H9 (cell line): Measurements from ENCODE around the gene RIPK1. TPM values are rescaled to one million over a fixed set of nuclear protein-coding genes. Genes with fewer than 3 reads are reported as not detected.

ENCODE experiments used
- DNase-seq: peaks from one replicate; pipeline ENCODE4 v3.0.0-alpha.2; 2017
- H2AFZ ChIP-seq: one replicate; pipeline ENCODE4 v1.6.1; 2013; ENCODE audit warnings: mild to moderate bottlenecking, low read length, control low read depth, moderate library complexity
- H2AK5ac ChIP-seq: 2 replicates; pipeline ENCODE4 v1.6.1; 2013; ENCODE audit warnings: low read length, control low read depth, mixed read lengths; ENCODE audit not compliant: insufficient read length
- H2BK120ac ChIP-seq: one replicate; pipeline ENCODE4 v1.6.1; 2013; ENCODE audit warnings: low read depth, mild to moderate bottlenecking, low read length, control low read depth, inconsistent platforms; ENCODE audit not compliant: poor library complexity, severe bottlenecking
- H2BK12ac ChIP-seq: 2 replicates; pipeline ENCODE4 v1.6.1; 2013; ENCODE audit warnings: low read length, control low read depth, mixed read lengths, low read depth; ENCODE audit not compliant: insufficient read length
- H2BK15ac ChIP-seq: 2 replicates; pipeline ENCODE4 v1.6.1; 2013; ENCODE audit warnings: low read depth, low read length, control low read depth
- H2BK20ac ChIP-seq: one replicate; pipeline ENCODE4 v1.6.1; 2013; ENCODE audit warnings: low read depth, mild to moderate bottlenecking, low read length, control low read depth, inconsistent platforms; ENCODE audit not compliant: poor library complexity, severe bottlenecking
- H2BK5ac ChIP-seq: 2 replicates; pipeline ENCODE4 v1.6.1; 2013; ENCODE audit warnings: low read length, control low read depth, mixed read lengths; ENCODE audit not compliant: insufficient read length
- H3K14ac ChIP-seq: 2 replicates; pipeline ENCODE4 v1.6.1; 2013; ENCODE audit warnings: low read length, control low read depth; ENCODE audit not compliant: insufficient read depth
- H3K18ac ChIP-seq: 2 replicates; pipeline ENCODE4 v1.6.1; 2013; ENCODE audit warnings: low read depth, mild to moderate bottlenecking, mixed read lengths, low read length, control low read depth; ENCODE audit not compliant: insufficient read length
- H3K23ac ChIP-seq: 2 replicates; pipeline ENCODE4 v1.6.1; 2013; ENCODE audit warnings: low read length, control low read depth, mixed read lengths, low read depth; ENCODE audit not compliant: insufficient read length
- H3K23me2 ChIP-seq: 2 replicates; pipeline ENCODE4 v1.6.1; 2013; ENCODE audit warnings: low read depth, mild to moderate bottlenecking, mixed read lengths, low read length, control low read depth; ENCODE audit not compliant: insufficient read length, poor library complexity, severe bottlenecking
- H3K27ac ChIP-seq: 2 replicates; pipeline ENCODE4 v1.5.1; 2013; ENCODE audit warnings: low read length, control low read depth, mixed read lengths, low read depth; ENCODE audit not compliant: insufficient read length
- H3K27me3 ChIP-seq: 2 replicates; pipeline ENCODE4 v1.6.1; 2013; ENCODE audit warnings: low read length, control low read depth, inconsistent platforms; ENCODE audit not compliant: insufficient read depth
- H3K4ac ChIP-seq: 2 replicates; pipeline ENCODE4 v1.6.1; 2013; ENCODE audit warnings: low read depth, mild to moderate bottlenecking, control low read depth, inconsistent platforms, low read length, moderate library complexity
- H3K4me1 ChIP-seq: 2 replicates; pipeline ENCODE4 v1.6.1; 2013; ENCODE audit warnings: low read length, control low read depth, inconsistent platforms; ENCODE audit not compliant: insufficient read depth
- H3K4me2 ChIP-seq: 2 replicates; pipeline ENCODE4 v1.6.1; 2013; ENCODE audit warnings: low read length, control low read depth, mixed read lengths; ENCODE audit not compliant: insufficient read length, insufficient read depth
- H3K56ac ChIP-seq: 2 replicates; pipeline ENCODE4 v1.6.1; 2013; ENCODE audit warnings: low read depth, mild to moderate bottlenecking, mixed read lengths, low read length, control low read depth; ENCODE audit not compliant: insufficient read length
- H3K79me1 ChIP-seq: 2 replicates; pipeline ENCODE4 v1.6.1; 2013; ENCODE audit warnings: low read depth, mild to moderate bottlenecking, moderate library complexity, low read length, control low read depth, inconsistent platforms; ENCODE audit not compliant: insufficient read depth, poor library complexity, severe bottlenecking
- H3K79me2 ChIP-seq: 2 replicates; pipeline ENCODE4 v1.6.1; 2013; ENCODE audit warnings: low read length, control low read depth, inconsistent platforms; ENCODE audit not compliant: insufficient read depth
- H3K9ac ChIP-seq: 2 replicates; pipeline ENCODE4 v1.6.1; 2013; ENCODE audit warnings: low read length, control low read depth, mixed read lengths; ENCODE audit not compliant: insufficient read length; ENCODE audit errors: extremely low read depth
- H3K9me3 ChIP-seq: one replicate; pipeline ENCODE4 v1.6.1; 2013; ENCODE audit warnings: low read depth, low read length, inconsistent platforms; ENCODE audit not compliant: control insufficient read depth
- H3T11ph ChIP-seq: one replicate; pipeline ENCODE4 v1.6.1; 2013; ENCODE audit warnings: mild to moderate bottlenecking, low read length, control low read depth, inconsistent platforms
- H4K20me1 ChIP-seq: one replicate; pipeline ENCODE4 v1.6.1; 2013; ENCODE audit not compliant: control insufficient read depth, insufficient read length, insufficient read depth
- H4K5ac ChIP-seq: 2 replicates; pipeline ENCODE4 v1.6.1; 2013; ENCODE audit warnings: low read depth, mild to moderate bottlenecking, mixed read lengths, low read length, control low read depth; ENCODE audit not compliant: insufficient read length
- H4K8ac ChIP-seq: replicated peaks from 2 replicates; pipeline ENCODE4 v1.6.1; 2013; ENCODE audit warnings: low read length, control low read depth, mixed read lengths, low read depth; ENCODE audit not compliant: insufficient read length
- H4K91ac ChIP-seq: 2 replicates; pipeline ENCODE4 v1.6.1; 2013; ENCODE audit warnings: low read depth, mild to moderate bottlenecking, moderate library complexity, mixed read lengths, low read length, control low read depth; ENCODE audit not compliant: insufficient read length
- H3K27ac Mint-ChIP-seq, 3 experiments: 2 replicates in 2 of 3; 3 replicates in 1 of 3; pipeline ENCODE4 v1.8.0; 2020 to 2021; ENCODE audit warnings: mixed read lengths in 3 of 3, mild to moderate bottlenecking in 1 of 3, moderate library complexity in 1 of 3
- H3K27me3 Mint-ChIP-seq: 2 replicates; pipeline ENCODE4 v1.8.0; 2021; ENCODE audit warnings: low read depth, mild to moderate bottlenecking, moderate library complexity, mixed read lengths
- H3K36me3 Mint-ChIP-seq, 3 experiments: 2 replicates in 2 of 3; 3 replicates in 1 of 3; pipeline ENCODE4 v1.8.0; 2020 to 2021; ENCODE audit warnings: low read depth in 3 of 3, mixed read lengths in 3 of 3; ENCODE audit not compliant: insufficient read depth in 1 of 3
- H3K4me1 Mint-ChIP-seq, 2 experiments: 2 replicates each; pipeline ENCODE4 v1.8.0; 2020; ENCODE audit warnings: mixed read lengths in 2 of 2
- H3K4me3 Mint-ChIP-seq, 2 experiments: 2 replicates in 1 of 2; 3 replicates in 1 of 2; pipeline ENCODE4 v1.8.0; 2020 to 2021; ENCODE audit warnings: mild to moderate bottlenecking in 2 of 2, mixed read lengths in 2 of 2, moderate library complexity in 1 of 2
- H3K9me3 Mint-ChIP-seq, 2 experiments: 2 replicates in 1 of 2; 3 replicates in 1 of 2; pipeline ENCODE4 v1.8.0; 2020; ENCODE audit warnings: mild to moderate bottlenecking in 2 of 2, mixed read lengths in 2 of 2, moderate library complexity in 1 of 2
- CTCF ChIP-seq: fragments of 200-600 bp; sonication (generic); conservative IDR thresholded peaks from 3 replicates; pipeline ENCODE4 v1.8.0; 2021; ENCODE audit warnings: antibody characterized with exemption, mild to moderate bottlenecking
- WGBS: extraction: QIAGEN DNeasy Blood & Tissue Kit; methylation state at CpG from one replicate; pipeline ENCODE4 v1.1.7; 2013; ENCODE audit warnings: missing lambda C conversion rate, low lambda C conversion rate, mixed read lengths; ENCODE audit not compliant: insufficient read length; ENCODE audit errors: extremely low coverage; 5-methylcytosine and 5-hydroxymethylcytosine counted together
- total RNA-seq: library from RNA; stranded (reverse); gene quantifications from 2 replicates; pipeline ENCODE4 v1.2.1, GENCODE V29; 2021

RIPK1 gene
- total RNA-seq, 1 experiment from 2014 or later: 24.6 TPM

GRCh38 chr6:3128356-3129108 is 60.2 kb downstream of the RIPK1 start:
- Histone ChIP-seq H3K56ac (no peak overlapping the region), H3T11ph (no peak overlapping the region), H3K4me2 (no peak overlapping the region), H2BK120ac (no peak overlapping the region), H2BK5ac (no peak overlapping the region), H2AFZ (no peak overlapping the region), H2BK12ac (no peak overlapping the region), H2BK15ac (no peak overlapping the region), H4K20me1 (no peaks in the 10 kb centered on the region), H3K9ac (no peak overlapping the region), H4K8ac (no peak overlapping the region), H3K79me2 (no peaks in the 10 kb centered on the region), H2BK20ac (no peak overlapping the region), H3K23me2 (no peaks in the 10 kb centered on the region), H3K4ac (no peak overlapping the region), H3K9me3 (no peaks in the 10 kb centered on the region), H3K18ac (no peak overlapping the region), H3K27ac (no peak overlapping the region), H3K14ac (no peak overlapping the region), H4K5ac (no peak overlapping the region), H4K91ac (no peak overlapping the region), H3K79me1 (no peaks in the 10 kb centered on the region), H2AK5ac (no peak overlapping the region), H3K23ac (no peak overlapping the region), H3K4me1 (no peaks in the 10 kb centered on the region), H3K27me3 (no peaks in the 10 kb centered on the region)
- WGBS: no CpG with 5 or more reads among the region's 15 CpGs
- Mint-ChIP-seq H3K9me3 (no peaks in the 10 kb centered on the region), H3K27me3 (no peaks in the 10 kb centered on the region), H3K4me3 (no peak overlapping the region; a peak in 1 of 5 replicates), H3K4me1 (peaks cover 5% of the 10 kb centered on the region in 2 experiments), H3K27ac (no peak overlapping the region; a peak in 1 of 7 replicates), H3K36me3 (peaks cover 23 to 76% (median 58%) of the 10 kb centered on the region in 3 experiments)
- TF ChIP-seq CTCF: no peak
- no peak for DNase-seq
